ENCODE measurements around the gene C2orf42.
"Not testable (repeated sequence)": the region's sequence is repeated elsewhere in the genome, so short reads cannot be mapped to it uniquely, and the experiment has no call there.

Gene C2orf42

DNA sequence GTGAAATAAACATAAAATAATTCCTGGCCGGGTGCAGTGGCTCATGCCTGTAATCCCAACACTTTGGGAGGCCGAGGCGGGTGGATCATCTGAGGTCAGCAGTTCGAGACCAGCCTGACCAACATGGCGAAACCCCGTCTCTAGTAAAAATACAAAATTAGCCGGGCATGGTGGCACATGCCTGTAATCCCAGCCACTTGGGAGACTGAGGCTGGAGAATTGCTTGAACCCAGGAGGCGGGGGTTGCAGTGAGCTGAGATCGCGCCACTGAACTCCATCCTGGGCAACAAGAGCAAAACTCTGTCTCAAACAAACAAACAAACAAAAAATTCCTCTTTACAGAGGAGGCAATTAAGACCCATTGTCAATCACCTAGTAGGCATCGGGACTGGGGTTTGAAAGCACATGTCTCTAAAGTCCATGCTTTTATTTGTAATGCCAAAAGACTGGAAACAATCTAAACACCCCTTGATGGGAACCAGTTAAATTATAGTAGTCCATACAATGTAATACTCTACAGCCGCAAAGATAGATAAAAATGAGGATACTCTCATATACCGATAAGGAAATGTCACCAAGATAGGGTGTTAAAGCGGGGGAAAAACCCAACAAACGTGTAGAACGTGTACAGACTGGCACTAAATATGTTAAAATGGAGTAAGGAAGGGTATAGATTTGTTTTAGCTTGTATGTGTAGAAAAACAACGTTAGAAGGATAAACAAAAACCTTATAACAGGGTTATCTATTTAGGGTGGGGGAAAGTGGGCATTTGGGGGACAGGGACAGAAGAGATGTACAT is 59.3 kb downstream of the C2orf42 start:
- DNase-seq (ENCODE audit: low spot score) = not testable (repeated sequence)

DNA sequence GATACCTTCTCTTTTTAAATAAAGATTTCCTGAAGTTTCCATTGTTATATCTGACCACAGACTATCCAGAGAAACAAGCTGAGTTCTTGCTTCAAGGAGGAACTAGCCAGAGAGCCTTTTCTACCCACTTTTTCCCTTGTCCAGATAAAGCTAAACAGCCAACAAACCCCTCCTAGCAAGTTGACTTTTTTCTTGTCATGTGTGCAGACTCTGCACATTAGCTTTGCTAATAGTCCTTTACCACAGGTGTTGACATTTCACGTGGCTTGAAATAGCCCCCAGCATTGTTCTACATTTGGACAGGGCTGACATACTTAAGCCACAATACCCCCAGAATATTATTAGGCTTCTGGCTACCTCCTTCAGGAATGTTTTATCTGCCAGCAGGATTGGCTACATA is 62.8 kb downstream of the C2orf42 start:
- no peak for DNase-seq (ENCODE audit: low spot score)

DNA sequence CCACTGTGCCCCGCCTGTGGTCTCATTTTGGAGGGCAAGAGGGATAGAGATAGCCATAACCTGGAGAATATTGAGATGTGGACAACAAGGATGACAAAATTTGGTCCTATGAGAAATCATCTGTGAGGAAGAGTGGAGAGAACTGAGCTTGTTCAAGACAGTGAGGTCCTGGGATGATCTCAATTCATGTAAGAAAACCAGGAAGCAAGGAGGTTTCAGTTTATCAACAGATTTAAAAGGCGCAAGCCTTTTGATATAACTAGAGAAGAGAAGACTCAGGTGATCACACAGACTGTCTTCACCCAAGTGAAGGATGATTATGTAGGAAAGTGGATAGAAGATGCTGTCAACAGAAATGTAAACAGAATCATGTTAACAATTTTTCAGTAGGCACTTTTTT is 64.4 kb downstream of the C2orf42 start:
- no peak for DNase-seq (ENCODE audit: low spot score)

DNA sequence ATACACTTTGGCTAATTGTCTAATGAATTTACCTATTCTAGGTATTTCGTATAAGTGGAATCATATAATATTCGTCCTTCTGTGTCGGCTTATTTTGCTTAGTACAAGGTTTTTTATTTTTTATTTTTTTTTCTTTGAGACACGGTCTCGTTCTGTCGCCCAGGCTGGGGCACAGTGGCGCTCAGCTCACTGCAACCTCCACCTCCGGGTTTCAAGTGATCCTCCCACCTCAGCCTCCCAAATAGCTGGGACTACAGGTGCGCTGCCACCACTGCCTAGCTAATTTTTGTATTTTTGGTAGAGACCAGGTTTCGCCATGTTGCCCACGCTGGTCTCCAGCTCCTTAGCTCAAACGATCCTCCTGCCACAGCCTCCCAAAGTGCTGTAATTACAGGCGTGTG is 65.3 kb downstream of the C2orf42 start:
- DNase-seq (ENCODE audit: low spot score) = no peak

DNA sequence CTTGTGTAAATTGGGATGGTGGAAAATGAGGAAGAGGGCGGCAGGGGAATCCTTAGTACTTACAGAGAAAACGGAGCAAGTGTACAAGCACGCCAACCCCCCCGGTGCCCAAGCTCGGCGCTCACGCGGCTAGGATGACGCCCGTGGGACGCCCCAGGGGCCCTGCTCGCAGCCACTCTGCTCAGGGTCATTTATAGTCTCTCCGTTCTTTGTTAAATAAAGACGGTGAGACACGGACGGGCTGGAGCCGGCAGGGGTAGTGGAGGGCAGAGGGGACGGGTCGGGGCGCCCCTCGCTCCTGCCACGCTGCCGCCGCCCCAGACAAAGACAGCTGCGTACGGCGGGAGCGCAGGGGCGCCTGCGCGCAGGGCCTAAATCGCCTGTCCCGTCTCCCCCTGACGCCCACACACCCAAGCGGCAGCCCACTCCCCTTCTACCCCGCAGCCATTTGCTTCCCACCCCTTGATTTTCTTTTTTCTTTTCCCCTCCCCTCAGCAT is 65.8 kb downstream of the C2orf42 start:
- peak; percentile 60 for DNase-seq (ENCODE audit: low spot score)

DNA sequence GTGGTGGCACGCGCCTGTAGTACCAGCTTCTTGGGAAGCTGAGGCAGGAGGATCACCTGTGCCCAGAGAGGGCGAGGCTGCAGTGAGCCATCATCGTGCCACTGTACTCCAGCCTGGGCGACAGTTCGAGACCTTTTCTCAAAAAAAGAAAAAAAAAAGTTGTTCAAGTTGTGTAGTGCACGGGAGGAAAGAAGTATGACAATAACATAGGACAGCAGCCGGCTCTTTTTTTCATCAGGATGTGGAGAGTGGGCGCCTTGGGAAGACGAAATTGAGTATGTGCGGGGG is 67.0 kb downstream of the C2orf42 start:
- DNase-seq (ENCODE audit: low spot score) = no peak

DNA sequence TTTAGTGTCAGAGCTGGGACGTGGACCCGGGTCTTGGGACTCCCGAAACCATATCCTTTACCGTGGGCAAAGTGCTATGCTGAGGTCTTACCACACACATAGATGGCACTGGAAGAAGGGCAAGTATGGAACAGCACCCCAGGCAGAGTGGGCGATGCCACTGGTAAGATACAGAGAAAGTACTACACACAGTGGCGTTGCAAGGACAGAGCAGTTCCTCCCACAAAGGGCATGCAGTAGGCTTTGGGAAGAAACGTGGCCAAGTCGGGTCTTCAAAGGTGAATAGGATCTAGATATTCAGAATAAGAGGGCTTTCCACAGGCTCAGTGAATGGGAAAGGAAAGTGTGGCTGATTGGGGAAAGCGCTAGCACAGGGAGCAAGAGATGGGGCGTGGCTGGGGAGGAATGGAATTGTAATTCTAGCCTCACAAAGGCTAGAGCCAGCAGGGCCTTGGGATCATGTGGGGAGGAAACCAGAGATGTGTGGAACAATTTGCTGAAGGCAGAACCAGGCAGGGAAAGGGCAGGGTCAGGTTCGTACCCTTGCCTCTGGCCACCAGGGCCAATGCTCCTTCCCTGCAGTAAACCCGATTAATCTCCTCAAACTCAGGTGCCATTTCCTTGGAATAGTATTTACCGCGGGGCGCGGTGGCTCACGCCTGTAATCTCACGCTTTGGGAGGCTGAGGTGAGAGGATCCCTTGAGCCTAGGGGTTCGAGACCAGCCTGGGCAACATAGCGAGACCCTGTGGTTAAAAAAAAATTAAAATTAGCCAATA is 67.6 kb downstream of the C2orf42 start:
- peak; percentile 84 for DNase-seq (ENCODE audit: low spot score)

DNA sequence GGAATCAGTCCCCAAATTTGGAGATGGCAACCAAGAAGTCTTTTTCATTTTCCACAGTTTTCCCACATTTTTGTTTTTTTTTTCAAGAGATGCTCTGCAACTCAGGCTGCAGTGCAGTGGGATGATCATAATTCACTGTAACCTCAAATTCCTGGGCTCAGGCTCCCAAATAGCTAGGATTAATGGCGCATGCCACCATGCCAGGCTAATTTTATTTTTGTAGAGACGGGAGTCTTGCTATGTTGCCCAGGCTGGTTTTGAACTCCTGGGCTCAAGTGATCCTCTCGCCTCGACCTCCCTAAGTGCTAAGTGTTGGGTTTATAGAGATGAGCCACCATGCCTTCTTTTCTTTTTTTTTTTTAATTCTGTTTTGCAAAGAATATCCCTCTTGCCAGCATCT is 68.3 kb downstream of the C2orf42 start:
- no peak for DNase-seq (ENCODE audit: low spot score)

DNA sequence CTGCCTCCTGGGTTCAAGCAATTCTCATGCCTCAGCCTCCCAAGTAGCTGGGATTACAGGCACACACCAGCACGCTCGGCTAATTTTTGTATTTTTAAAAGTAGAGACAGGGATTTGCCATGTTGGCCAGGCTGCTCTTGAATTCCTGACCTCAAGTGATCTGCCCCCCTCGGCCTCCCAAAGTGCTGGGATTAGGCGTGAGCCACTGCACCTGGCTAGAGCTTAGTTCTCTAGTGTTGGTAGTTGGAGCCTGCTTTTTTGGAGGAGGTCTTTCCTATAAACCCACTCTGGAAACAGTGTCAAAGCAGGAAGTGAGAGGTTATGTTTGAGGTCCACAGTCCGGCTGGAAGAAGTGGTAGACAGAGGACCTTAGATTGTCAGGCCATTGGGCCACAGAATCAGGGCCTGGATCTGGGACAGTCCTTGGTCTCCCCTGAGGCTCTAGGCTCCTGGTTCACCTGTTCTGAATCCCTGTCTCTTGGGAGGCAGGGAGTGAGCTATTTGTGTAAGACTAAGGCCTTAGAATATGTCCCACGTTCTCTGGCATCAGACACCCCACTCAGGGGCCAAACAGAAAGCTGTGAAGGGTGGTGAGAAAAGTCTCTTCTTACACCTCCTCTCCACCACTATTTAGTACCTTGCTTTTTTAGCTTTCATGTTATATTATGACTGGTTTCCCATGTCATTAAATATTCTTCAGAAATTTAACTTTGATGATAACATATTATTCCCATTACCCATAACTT is 69.0 kb downstream of the C2orf42 start:
- DNase-seq (ENCODE audit: low spot score) = no peak

DNA sequence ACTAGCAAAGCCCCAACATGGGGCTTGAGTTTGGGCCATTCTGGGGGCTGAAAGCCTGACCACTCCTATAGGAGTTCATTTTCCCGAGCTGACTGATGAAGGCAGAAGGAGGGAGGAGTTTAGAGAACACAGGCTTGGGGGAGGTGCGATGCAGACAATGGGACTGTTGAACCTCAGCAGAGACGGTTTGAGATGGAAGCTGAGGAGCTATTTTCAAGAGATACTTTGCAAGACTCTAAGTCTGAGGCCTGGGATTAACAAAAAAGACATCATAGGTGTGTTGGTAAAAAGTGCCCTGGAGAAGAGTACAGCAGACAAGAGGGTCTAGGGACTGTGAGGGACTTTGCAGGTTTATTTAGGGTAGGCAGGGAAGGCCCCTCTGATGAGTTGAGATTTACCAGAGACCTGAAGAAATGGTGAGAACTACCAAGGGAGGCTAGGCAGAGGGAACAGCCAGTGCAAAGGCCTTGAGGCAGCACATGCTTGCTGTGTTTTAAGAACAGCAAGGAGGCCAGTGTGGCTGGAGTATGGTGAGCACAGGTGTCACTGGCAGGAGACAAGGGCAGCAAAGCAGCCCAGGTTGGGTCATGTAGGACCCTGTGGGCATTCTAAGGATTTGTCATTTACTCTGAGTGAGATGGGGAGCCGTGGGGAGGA is 71.9 kb downstream of the C2orf42 start:
- no peak for DNase-seq (ENCODE audit: low spot score)

DNA sequence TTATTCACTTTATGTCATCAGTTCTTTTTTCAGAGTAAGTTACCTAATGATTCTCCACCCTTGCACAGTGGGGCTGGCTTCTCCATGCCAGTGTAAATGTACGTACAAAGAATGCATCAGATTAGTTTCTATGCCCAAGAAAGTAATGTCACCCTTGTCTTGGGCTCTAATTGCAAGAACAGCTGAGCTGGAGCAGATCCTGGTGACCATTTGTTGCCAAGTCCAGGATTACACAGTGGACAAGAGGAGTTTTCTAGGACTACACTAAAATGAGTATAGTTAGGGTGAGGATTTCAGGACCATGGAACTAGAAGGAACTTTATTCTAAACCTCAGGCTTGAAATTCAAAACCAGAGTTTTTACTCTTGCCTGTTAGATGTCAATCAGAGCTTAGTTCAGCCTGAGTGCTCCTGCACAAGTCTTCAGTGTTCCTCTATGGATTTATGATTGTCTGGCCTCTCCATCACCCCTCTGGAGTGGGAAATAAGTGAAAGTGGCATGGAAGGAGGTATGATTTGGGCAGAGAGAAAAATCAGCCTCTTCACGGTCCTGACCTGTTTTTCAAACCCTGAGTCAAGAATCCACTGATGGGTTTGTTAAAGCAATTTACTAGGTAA is 73.8 kb downstream of the C2orf42 start:
- DNase-seq (ENCODE audit: low spot score) = no peak

DNA sequence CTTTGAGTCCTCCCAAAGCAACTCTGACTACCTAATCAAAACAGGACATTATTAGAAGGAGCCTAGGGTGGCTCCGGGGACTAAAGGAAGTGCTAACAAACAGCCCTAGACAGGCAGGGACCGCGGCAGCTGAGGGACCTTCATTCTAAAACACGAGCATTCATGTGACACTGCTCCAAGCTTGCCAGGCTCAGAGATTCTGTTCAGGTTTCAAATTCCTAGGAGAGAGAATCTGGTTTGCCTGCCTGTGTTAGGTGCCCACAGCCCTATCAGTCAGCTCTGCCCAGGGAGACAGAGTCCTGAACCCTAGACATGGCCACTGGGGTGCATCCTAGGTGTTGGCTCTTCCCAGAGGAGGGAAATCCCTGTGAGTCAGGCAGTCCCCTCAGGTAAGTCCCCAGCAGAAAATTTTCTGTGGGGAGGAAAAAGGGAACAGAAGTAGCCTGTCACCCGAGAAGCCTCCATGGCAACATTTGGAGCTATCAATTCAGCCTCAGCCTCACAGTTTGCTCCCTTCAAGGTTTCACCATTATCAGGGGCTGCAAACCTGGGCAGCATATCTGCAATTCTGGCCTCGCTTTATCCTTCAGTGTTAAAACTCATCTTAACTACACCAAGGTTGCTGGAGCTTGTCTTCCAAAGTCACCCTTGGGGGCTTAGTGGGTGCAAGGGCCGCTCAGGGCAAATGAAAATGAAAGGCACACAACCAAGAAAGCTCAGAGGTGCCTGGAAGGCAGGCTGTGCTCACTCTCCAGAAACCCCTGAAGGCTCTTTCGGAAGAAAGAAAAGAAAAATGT is 75.0 kb downstream of the C2orf42 start:
- DNase-seq (ENCODE audit: low spot score) = no peak

DNA sequence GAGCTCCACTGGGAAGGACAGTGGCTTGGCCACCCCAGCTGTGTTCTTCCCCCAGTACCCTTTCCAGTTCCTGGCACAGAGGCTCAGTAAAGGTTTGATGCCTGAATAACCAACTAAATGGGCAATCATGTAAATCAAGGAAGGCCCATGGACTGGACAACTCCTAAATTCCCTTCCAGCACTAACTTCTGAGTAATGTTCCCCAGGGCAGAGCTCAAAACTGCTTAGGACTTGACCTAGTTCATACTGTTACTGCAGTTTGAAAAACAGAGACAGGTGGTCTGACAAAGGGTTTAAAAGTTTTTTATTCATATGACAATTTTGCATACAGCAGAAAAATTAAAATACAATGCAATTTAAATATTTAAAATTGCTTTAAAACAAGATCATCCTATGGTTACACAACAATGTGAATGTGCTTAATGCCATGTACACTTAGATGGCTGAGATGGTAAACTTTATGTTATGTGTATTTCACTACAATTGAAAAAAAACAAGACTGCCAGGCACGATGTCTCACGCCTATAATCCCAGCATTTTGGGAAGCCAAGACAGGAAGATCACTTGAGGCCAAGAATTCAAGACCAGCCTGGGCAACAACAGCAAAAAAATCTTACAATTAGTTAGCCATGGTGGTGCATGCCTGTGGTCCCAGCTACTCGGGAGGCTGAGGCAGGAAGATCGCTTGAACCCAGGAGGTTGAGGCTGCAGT is 77.3 kb downstream of the C2orf42 start:
- no peak for DNase-seq (ENCODE audit: low spot score)

DNA sequence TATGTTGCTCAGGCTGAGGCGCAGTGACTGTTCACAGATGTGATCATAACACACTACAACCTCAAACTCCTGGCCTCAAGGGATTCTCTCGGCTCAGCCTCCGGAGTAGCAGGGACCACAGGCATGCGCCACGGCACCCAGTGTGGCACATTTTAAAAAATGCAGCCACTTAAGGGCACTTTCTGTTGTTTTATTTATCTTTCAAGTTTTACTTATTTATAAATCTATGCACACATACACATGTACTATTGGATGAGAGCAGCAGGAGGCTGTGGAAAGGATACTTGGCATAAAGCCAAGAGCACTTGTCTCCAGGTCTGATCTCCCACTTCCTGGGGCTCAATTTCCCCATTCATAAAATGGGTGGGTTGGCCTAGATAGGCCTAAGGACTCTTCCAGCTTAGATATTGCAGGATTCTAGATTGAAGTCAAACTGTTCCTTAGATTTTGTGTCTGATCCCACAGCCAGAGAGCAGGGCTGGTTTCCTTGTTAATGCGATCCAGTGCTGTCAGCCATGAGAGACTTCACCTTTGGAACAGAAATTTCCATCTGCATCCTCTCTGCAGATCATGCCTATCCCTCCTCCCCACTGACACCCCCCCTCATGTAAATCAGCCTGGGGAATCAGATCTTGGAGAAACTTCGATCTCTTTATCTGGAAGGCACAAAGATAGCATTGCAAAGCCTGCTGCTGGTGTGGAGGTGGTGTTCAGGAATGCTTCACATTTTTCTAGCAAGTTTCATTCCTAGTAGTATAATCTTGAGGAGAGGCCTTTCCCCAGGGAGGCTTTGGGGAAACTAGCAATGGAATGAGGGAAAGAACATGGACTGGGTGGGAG is 78.8 kb downstream of the C2orf42 start:
- DNase-seq (ENCODE audit: low spot score) = peak; percentile 85

DNA sequence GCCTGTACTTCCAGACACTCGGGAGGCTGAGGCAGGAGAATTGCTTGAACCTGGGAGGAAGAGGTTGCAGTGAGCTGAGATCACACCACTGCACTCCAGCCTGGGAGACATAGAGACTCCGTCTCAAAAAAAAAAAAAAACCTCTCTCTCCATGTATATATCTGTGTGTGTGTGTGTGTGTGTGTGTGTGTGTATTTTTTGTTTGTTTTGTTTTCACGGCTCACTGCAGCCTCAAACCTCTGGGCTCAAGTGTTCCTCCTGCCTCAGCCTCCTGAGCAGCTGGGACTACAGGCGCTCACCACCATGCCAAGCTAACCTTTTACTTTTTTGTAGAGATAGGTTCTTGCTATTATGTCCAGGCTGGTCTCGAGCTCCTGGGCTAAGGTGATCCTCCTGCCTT is 80.4 kb downstream of the C2orf42 start:
- not testable (repeated sequence) for DNase-seq (ENCODE audit: low spot score)

DNA sequence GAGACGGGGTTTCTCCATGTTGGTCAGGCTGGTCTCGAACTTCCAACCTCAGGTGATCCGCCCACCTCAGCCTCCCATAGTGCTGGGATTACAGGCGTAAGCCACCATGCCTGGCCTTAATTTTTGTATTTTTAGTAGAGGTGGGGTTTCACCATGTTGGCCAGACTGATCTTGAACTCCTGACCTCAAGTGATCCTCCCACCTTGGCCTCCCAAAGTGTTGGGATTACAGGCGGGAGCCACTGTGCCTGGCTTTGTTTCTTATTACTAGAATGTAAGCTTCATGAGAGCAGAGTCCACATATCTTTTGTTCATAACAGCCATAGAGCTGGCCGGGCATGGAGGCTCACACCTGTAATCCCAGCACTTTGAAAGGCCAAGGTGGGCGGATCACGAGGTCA is 84.7 kb downstream of the C2orf42 start:
- not testable (repeated sequence) for DNase-seq (ENCODE audit: low spot score)

DNA sequence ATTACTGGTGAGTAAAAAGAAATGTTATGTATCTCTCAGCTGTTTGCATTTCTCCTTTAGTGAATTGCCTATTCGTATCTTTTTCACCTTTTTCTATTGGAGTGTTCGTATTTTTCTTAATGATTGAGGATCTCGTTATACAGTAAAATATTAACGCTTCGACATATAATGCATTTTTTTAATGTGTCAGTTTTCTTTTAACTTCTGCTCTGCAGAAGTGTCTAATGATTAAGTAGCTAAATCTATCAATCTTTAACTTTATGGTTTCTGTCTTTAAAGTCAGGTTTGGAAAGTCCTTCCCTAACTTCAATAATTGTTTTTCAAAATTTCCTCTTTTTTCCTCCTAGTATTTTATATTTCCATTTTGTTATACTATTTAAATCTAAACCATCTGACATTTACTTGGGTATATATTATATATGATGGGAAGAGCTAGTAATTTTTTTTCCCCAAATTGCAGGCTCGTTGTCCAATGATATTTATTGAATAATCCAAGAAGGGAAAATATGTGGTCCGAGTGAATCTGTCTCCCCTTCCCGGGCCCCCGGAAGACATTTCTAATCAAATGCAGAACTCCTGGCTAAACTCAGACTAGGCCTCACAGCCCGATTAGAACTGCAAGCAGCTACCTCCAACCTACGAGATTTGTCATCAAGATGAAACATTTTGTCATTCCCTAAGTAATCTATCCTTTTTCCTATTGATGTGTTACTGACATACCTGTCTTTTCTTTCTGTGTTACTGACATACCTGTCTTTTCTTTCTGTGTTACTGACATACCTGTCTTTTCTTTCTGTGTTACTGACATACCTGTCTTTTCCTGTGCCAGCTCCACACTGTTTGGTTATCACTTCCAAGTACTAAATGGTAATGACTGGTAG is 86.3 kb downstream of the C2orf42 start:
- DNase-seq (ENCODE audit: low spot score) = peak; percentile 51

DNA sequence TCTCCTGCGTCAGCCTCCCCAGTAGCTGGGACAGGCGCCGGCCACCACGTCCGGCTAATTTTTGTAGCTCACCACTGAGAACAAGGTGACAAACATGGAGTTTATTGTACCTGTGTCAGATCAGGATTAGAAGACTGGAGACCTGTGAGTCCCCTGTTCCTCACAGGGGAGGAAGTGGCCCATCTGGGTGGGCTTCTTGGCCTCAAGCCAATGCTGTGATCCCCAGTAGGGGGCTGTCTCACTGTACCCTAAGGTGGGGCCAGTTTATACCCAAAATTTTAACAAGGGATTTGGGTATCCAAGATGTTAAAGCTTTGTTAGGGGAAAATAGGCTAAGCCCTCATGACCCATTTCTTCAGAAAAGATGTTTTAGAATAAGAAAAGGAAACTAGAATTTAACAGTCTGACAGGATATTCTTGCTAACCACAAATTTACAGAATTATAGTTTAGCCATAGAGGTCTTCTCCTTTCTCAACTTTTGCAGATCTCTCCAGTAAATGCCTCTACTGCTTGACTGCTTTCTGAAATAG is 87.2 kb downstream of the C2orf42 start:
- DNase-seq (ENCODE audit: low spot score) = no peak
